Measurements from ENCODE around the gene KLHL29.

DNA sequence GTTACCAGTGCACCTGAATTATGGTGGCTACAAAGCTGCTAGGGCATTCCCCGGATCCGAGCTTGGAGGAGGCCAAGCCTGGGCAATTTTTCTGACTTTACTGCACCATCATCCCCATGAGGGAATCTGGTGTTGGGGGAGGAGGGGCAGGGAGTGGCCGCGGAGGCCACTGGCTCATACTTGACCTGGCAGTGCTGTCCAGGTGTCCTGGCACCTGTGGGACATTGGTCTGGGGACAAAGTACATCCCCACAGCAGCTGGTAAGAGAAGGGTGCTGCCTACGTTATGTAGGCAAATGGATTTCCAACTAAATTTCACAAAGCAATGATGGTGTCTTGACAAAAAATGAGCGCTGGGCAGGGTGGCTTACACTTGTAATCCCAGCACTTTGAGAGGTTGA lies 48.3 kb downstream of the KLHL29 start:
- no peak for TF ChIP-seq POLR2A (IDR thresholded peaks at IDR 0.05; ENCODE audit: extremely low read depth, insufficient read length)
- TF ChIP-seq CTCF (IDR thresholded peaks at IDR 0.05; ENCODE audit: low read depth, low read length) = no peak

All from NB4 (cell line).